GM21717 (cell line): ENCODE data around the gene TXNDC12.
A peak's percentile ranks its signal among the peaks of the same experiment; 100 is the strongest.

Source experiments
- ATAC-seq: cut with Tn5 transposase; IDR thresholded peaks from one replicate; pipeline ENCODE4 v1.9.1; 2021; ENCODE audit warnings: mild to moderate bottlenecking, moderate library complexity; ENCODE audit not compliant: unreplicated experiment

TXNDC12 gene

GRCh38 chr1:52002038-52002917, 52.7 kb downstream of the TXNDC12 start:
- ATAC-seq: peak; percentile 62

- no peak for ATAC-seq
These were observed 56.3 kb downstream of the TXNDC12 start for GRCh38 chr1:51998701-51999100.

- ATAC-seq: no peak
These were observed 57.0 kb downstream of the TXNDC12 start for GRCh38 chr1:51997974-51998382.

GRCh38 chr1:51990478-51990965, 64.5 kb downstream of the TXNDC12 start, which contains the start of gene RAB3B:
Gene RAB3B (minus strand): TSS chr1:51990700. CDS start chr1:51977117, 13,583 bp downstream.
- ATAC-seq: peak; percentile 79

- no peak for ATAC-seq
These were observed 65.2 kb downstream of the TXNDC12 start for GRCh38 chr1:51989582-51990477.

- ATAC-seq: no peak
These were observed 66.7 kb downstream of the TXNDC12 start for GRCh38 chr1:51988254-51988653.

GRCh38 chr1:51986718-51987117, 68.3 kb downstream of the TXNDC12 start:
- ATAC-seq: no peak

GRCh38 chr1:51982161-51982560, 72.8 kb downstream of the TXNDC12 start:
- ATAC-seq: no peak

- ATAC-seq: no peak
These were observed 73.4 kb downstream of the TXNDC12 start for GRCh38 chr1:51981555-51981954.

- no peak for ATAC-seq
These were observed 76.9 kb downstream of the TXNDC12 start for GRCh38 chr1:51978099-51978498.

GRCh38 chr1:51976846-51977602, 78.0 kb downstream of the TXNDC12 start:
- no peak for ATAC-seq

GRCh38 chr1:51973587-51974474, 81.2 kb downstream of the TXNDC12 start:
- no peak for ATAC-seq
